Liver (tissue), 9 donors: ENCODE measurements around the gene PLD3. TPM values are rescaled to one million over a fixed set of nuclear protein-coding genes. Genes with fewer than 3 reads are reported as not detected.

Experiments
- DNase-seq: peaks from one replicate; pipeline ENCODE4 v3.0.0-alpha.2; 2017; ENCODE audit warnings: low spot score
- H3K27ac ChIP-seq, 2 donors: one replicate each; pipeline ENCODE4 v1.7.0; 2013; ENCODE audit warnings: inconsistent platforms in 2 of 2, low read length in 2 of 2, control low read depth in 1 of 2, low read depth in 1 of 2, mild to moderate bottlenecking in 1 of 2
- H3K27me3 ChIP-seq, 4 donors: one replicate each; pipeline versions ENCODE4 v1.6.1 to v1.7.0; 2013; ENCODE audit warnings: low read length in 3 of 4, inconsistent platforms in 1 of 4, mild to moderate bottlenecking in 1 of 4, moderate library complexity in 1 of 4; ENCODE audit not compliant: control insufficient read depth in 4 of 4, insufficient read depth in 4 of 4
- H3K36me3 ChIP-seq, 4 donors: one replicate each; pipeline versions ENCODE4 v1.6.1 to v1.7.0; 2013; ENCODE audit warnings: low read length in 3 of 4, mild to moderate bottlenecking in 3 of 4, low read depth in 1 of 4, moderate library complexity in 1 of 4; ENCODE audit not compliant: control insufficient read depth in 4 of 4, insufficient read depth in 3 of 4
- H3K4me1 ChIP-seq, 4 donors: one replicate each; pipeline versions ENCODE4 v1.6.1 to v1.7.0; 2013; ENCODE audit warnings: low read length in 3 of 4, mild to moderate bottlenecking in 3 of 4, moderate library complexity in 1 of 4; ENCODE audit not compliant: control insufficient read depth in 4 of 4, insufficient read depth in 4 of 4
- H3K4me3 ChIP-seq, 3 donors: one replicate each; pipeline versions ENCODE4 v1.6.1 to v1.7.0; 2013; ENCODE audit warnings: low read length in 3 of 3, control low read depth in 1 of 3, low read depth in 1 of 3, mild to moderate bottlenecking in 1 of 3
- H3K9ac ChIP-seq, 2 donors: one replicate each; pipeline ENCODE4 v1.7.0; 2013; ENCODE audit warnings: low read length in 2 of 2, mild to moderate bottlenecking in 2 of 2, moderate library complexity in 2 of 2, control low read depth in 1 of 2, low read depth in 1 of 2
- H3K9me3 ChIP-seq, 4 donors: one replicate each; pipeline versions ENCODE4 v1.6.1 to v1.7.0; 2013; ENCODE audit warnings: low read length in 3 of 4; ENCODE audit not compliant: control insufficient read depth in 4 of 4
- FOXA1 ChIP-seq: IDR thresholded peaks from 2 replicates; pipeline ENCODE4 v1.6.1; 2016; ENCODE audit warnings: antibody characterized with exemption
- GABPA ChIP-seq, 2 donors: IDR thresholded peaks in 1 of 2; conservative IDR thresholded peaks in 1 of 2; 2 replicates each; pipeline ENCODE4 v1.6.1; 2016; ENCODE audit warnings: antibody characterized with exemption in 2 of 2, mild to moderate bottlenecking in 1 of 2, moderate library complexity in 1 of 2
- HNF4A ChIP-seq, 2 donors: conservative IDR thresholded peaks; 2 replicates each; pipeline ENCODE4 v1.6.1; 2016; ENCODE audit warnings: antibody characterized with exemption in 2 of 2, mild to moderate bottlenecking in 2 of 2
- HNF4G ChIP-seq: IDR thresholded peaks from 2 replicates; pipeline ENCODE4 v1.6.1; 2016; ENCODE audit warnings: antibody characterized with exemption
- RAD21 ChIP-seq, 2 donors: IDR thresholded peaks; 2 replicates each; pipeline ENCODE4 v1.6.1; 2016; ENCODE audit warnings: antibody characterized with exemption in 2 of 2, mild to moderate bottlenecking in 2 of 2
- RXRA ChIP-seq, 2 donors: IDR thresholded peaks; 2 replicates each; pipeline ENCODE4 v1.6.1; 2017 to 2018; ENCODE audit warnings: antibody characterized with exemption in 2 of 2, mild to moderate bottlenecking in 1 of 2
- SP1 ChIP-seq: IDR thresholded peaks from 2 replicates; pipeline ENCODE4 v1.6.1; 2018; ENCODE audit warnings: antibody characterized with exemption, mild to moderate bottlenecking
- TAF1 ChIP-seq: conservative IDR thresholded peaks from 2 replicates; pipeline ENCODE4 v1.6.1; 2016; ENCODE audit warnings: antibody characterized with exemption, mild to moderate bottlenecking
- YY1 ChIP-seq: IDR thresholded peaks from 2 replicates; pipeline ENCODE4 v1.6.1; 2016; ENCODE audit warnings: antibody characterized with exemption, mild to moderate bottlenecking
- WGBS: extraction: QIAGEN DNeasy Blood & Tissue Kit; methylation state at CpG from one replicate; pipeline ENCODE4 v1.1.7; 2013; 5-methylcytosine and 5-hydroxymethylcytosine counted together
- polyA plus RNA-seq, 2 donors: library from polyadenylated mRNA; stranded (reverse) in 1 of 2; unstranded in 1 of 2; fragments of 200-250 nt in 1 of 2; fragments of >200 nt in 1 of 2; fragmentation: Nextera tagmentation in 1 of 2; extraction: Ambion mirVana in 1 of 2; gene quantifications; one replicate each; pipeline versions ENCODE4 v1.2.1 to v1.2.3, GENCODE V29; 2013 to 2015
- total RNA-seq, 2 donors: library from RNA; depleted of rRNA; stranded (reverse); fragments of >200 nt; gene quantifications; one replicate each; pipeline ENCODE4 v1.2.3, GENCODE V29; 2014
- TF ChIP-seq, protein P1 (sequence below): IDR thresholded peaks from 2 replicates; pipeline ENCODE4 v1.6.1; 2016; ENCODE audit warnings: antibody characterized with exemption
- TF ChIP-seq, protein P2 (sequence below): fragments of 150-350 bp; IDR thresholded peaks from 2 replicates; pipeline ENCODE4 v1.5.1; 2017; ENCODE audit warnings: improper control_type of control experiment, low read depth, low read length; ENCODE audit not compliant: missing input control
- TF ChIP-seq, protein P3 (sequence below): IDR thresholded peaks from 2 replicates; pipeline ENCODE4 v1.6.1; 2016; ENCODE audit warnings: antibody characterized with exemption, mild to moderate bottlenecking
- TF ChIP-seq, protein P4 (sequence below): IDR thresholded peaks from 2 replicates; pipeline ENCODE4 v1.6.1; 2016; ENCODE audit warnings: antibody characterized with exemption
- donor health status: healthy.
- donor health status: healthy.
- donor health status: healthy.
- donor health status: healthy.
- donor health status: healthy.

Gene PLD3
- total and polyA plus RNA-seq, 4 donors: 56.0 to 125 (median 105) TPM

DNA sequence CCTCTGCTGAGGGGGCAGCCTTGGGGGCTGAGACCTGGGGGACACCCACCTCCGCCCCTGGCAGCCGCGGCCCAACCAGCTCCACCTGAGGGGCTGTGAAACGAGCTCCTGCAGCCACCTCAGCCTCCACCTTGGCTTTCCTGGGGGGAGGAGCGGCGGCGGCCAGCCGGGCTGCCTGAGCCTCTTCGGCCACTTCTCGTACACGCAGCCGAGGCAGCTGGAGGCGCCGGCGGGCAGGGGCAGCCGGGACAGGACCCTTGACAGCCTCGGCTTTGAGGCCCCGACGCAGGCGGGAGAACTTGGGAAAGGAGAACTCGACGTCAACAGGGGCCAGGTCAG, 49.0 kb downstream of the PLD3 start:
- DNase-seq: no peak
- WGBS: 96% methylated on average over 22 of the region's 22 CpGs

DNA sequence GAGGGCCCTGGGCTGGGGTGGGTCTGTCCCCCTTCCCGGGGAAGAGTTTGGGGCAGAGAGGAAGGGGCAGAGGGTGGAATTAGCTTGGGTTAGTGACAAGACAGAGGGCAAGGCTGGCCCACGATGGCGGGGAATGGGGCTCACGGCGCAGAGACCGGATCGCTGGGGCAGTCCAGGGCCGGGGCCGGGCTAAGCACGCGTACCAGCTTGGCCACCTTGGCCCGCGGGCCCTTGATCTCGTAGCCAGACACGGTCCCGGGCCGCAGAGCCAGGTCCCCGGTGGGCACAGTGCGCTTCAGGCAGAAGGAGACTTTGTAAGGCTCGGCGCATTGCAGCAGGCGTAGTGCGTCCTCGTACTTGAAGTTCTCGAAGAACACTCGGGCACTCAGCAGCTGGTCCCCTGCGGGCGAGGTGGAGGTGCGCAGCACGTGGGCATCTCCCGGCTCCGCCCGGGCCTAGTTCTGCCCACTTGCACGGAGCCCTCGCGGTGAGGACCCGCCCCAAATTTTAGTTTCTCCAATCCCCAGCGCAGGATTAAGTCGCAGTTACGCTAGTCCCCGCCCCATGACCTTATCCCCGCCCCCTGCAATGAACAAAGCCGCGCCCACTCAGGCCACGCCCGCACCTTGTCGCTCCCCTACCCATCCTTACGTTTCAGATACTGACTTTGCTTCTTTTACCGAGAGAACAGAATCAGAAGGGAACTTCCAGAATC, 50.1 kb downstream of the PLD3 start:
- no peak overlapping the region for H3K27ac ChIP-seq
- TF ChIP-seq RAD21 (IDR thresholded peaks at IDR 0.05) (no peak), YY1 (no peak)
- TF ChIP-seq, protein P1, sequence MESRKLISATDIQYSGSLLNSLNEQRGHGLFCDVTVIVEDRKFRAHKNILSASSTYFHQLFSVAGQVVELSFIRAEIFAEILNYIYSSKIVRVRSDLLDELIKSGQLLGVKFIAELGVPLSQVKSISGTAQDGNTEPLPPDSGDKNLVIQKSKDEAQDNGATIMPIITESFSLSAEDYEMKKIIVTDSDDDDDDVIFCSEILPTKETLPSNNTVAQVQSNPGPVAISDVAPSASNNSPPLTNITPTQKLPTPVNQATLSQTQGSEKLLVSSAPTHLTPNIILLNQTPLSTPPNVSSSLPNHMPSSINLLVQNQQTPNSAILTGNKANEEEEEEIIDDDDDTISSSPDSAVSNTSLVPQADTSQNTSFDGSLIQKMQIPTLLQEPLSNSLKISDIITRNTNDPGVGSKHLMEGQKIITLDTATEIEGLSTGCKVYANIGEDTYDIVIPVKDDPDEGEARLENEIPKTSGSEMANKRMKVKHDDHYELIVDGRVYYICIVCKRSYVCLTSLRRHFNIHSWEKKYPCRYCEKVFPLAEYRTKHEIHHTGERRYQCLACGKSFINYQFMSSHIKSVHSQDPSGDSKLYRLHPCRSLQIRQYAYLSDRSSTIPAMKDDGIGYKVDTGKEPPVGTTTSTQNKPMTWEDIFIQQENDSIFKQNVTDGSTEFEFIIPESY: no peak

More for the DNA sequence above, 49.0 kb downstream of the PLD3 start:
- H3K36me3 ChIP-seq: no peaks in the 10 kb centered on the region
- H3K27ac ChIP-seq: no peak overlapping the region
- H3K9me3 ChIP-seq: no peaks in the 10 kb centered on the region
- no peaks in the 10 kb centered on the region for H3K27me3 ChIP-seq
- no peak overlapping the region for H3K4me3 ChIP-seq
- no peak overlapping the region for H3K9ac ChIP-seq
- TF ChIP-seq HNF4G (no peak), RXRA (IDR thresholded peaks at IDR 0.05) (no peak), FOXA1 (no peak), HNF4A (conservative IDR thresholded peaks at IDR 0.05) (no peak), YY1 (no peak), RAD21 (IDR thresholded peaks at IDR 0.05) (no peak), TAF1 (no peak), GABPA (IDR thresholded peaks at IDR 0.05 in 1 of 2, conservative IDR thresholded peaks at IDR 0.05 in 1 of 2) (no peak), SP1 (no peak)
- TF ChIP-seq, protein P2, sequence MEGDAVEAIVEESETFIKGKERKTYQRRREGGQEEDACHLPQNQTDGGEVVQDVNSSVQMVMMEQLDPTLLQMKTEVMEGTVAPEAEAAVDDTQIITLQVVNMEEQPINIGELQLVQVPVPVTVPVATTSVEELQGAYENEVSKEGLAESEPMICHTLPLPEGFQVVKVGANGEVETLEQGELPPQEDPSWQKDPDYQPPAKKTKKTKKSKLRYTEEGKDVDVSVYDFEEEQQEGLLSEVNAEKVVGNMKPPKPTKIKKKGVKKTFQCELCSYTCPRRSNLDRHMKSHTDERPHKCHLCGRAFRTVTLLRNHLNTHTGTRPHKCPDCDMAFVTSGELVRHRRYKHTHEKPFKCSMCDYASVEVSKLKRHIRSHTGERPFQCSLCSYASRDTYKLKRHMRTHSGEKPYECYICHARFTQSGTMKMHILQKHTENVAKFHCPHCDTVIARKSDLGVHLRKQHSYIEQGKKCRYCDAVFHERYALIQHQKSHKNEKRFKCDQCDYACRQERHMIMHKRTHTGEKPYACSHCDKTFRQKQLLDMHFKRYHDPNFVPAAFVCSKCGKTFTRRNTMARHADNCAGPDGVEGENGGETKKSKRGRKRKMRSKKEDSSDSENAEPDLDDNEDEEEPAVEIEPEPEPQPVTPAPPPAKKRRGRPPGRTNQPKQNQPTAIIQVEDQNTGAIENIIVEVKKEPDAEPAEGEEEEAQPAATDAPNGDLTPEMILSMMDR: no peak
- TF ChIP-seq, protein P1: no peak
- TF ChIP-seq, protein P3, sequence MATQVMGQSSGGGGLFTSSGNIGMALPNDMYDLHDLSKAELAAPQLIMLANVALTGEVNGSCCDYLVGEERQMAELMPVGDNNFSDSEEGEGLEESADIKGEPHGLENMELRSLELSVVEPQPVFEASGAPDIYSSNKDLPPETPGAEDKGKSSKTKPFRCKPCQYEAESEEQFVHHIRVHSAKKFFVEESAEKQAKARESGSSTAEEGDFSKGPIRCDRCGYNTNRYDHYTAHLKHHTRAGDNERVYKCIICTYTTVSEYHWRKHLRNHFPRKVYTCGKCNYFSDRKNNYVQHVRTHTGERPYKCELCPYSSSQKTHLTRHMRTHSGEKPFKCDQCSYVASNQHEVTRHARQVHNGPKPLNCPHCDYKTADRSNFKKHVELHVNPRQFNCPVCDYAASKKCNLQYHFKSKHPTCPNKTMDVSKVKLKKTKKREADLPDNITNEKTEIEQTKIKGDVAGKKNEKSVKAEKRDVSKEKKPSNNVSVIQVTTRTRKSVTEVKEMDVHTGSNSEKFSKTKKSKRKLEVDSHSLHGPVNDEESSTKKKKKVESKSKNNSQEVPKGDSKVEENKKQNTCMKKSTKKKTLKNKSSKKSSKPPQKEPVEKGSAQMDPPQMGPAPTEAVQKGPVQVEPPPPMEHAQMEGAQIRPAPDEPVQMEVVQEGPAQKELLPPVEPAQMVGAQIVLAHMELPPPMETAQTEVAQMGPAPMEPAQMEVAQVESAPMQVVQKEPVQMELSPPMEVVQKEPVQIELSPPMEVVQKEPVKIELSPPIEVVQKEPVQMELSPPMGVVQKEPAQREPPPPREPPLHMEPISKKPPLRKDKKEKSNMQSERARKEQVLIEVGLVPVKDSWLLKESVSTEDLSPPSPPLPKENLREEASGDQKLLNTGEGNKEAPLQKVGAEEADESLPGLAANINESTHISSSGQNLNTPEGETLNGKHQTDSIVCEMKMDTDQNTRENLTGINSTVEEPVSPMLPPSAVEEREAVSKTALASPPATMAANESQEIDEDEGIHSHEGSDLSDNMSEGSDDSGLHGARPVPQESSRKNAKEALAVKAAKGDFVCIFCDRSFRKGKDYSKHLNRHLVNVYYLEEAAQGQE: no peak
- TF ChIP-seq, protein P4, sequence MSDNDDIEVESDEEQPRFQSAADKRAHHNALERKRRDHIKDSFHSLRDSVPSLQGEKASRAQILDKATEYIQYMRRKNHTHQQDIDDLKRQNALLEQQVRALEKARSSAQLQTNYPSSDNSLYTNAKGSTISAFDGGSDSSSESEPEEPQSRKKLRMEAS: no peak
- no peaks in the 10 kb centered on the region for H3K4me1 ChIP-seq

More for the DNA sequence above, 50.1 kb downstream of the PLD3 start:
- WGBS: 52% methylated on average over 49 of the region's 49 CpGs
- H3K4me1 ChIP-seq: peaks cover 3 to 5% (median 4%) of the 10 kb centered on the region in 4 donors
- H3K27me3 ChIP-seq: no peaks in the 10 kb centered on the region
- H3K36me3 ChIP-seq: no peaks in the 10 kb centered on the region
- H3K4me3 ChIP-seq: no peak overlapping the region
- no peaks in the 10 kb centered on the region for H3K9me3 ChIP-seq
- peak; percentile 60 for DNase-seq
- no peak overlapping the region for H3K9ac ChIP-seq
